ENCODE measurements around the gene FAM20C. TPM values are rescaled to one million over a fixed set of nuclear protein-coding genes. Genes with fewer than 3 reads are reported as not detected.

The FAM20C gene
- total and polyA plus RNA-seq, 7 donors, result 3.0 to 51.3 (median 21.0) TPM

GRCh38 chr7:284762-285722 is 92.7 kb downstream of the FAM20C start:
- Histone ChIP-seq H3K4me1 (peaks cover 0 to 11% (median 7%) of the 10 kb centered on the region in 4 donors), H3K4me3 (no peak overlapping the region), H3K9me3 (no peaks in the 10 kb centered on the region), H3K27ac (peak overlapping the region in 1 of 4 donors; percentile 7), H3K27me3 (peaks cover 15 to 55% (median 17%) of the 10 kb centered on the region in 3 donors), H3K36me3 (no peaks in the 10 kb centered on the region)
- intact Hi-C loops (cut with DNase I), result no loop called here
- WGBS, 2 donors, result 13 to 64% methylated on average over 37 of the region's 37 CpGs
- TF ChIP-seq POLR2AphosphoS5 (IDR thresholded peaks at IDR 0.05) (no peak), EP300 (IDR thresholded peaks at IDR 0.05) (no peak), CTCF (IDR thresholded peaks at IDR 0.05) (no peak), POLR2A (IDR thresholded peaks at IDR 0.05) (no peak)
- peak; percentile 47 for DNase-seq

DNA sequence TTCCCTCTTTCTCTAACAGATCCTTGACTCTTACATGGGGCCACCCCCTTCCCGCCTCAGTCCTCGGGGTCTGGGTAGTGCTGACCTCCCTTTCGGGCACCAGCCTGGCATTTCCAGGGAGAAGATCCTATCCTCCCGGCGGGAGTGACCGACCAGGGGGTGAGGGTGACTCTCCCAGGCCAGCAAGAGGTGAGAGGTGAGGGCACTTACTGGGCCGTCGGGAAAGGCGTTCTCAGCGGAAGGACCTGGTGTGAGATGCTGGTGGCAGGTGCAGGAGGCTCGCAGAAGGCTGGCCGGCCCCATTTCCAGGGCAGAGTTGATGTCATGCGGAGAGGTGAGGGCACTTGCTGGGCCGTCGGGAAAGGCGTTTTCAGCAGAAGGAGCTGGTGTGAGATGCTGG is 93.4 kb downstream of the FAM20C start:
- TF ChIP-seq EP300 (IDR thresholded peaks at IDR 0.05) (no peak), POLR2AphosphoS5 (IDR thresholded peaks at IDR 0.05) (no peak), POLR2A (IDR thresholded peaks at IDR 0.05) (no peak), CTCF (IDR thresholded peaks at IDR 0.05) (no peak)
- Histone ChIP-seq H3K4me1 (peaks cover 0 to 17% (median 13%) of the 10 kb centered on the region in 4 donors), H3K4me3 (no peak overlapping the region), H3K27me3 (peaks cover 22 to 60% (median 24%) of the 10 kb centered on the region in 3 donors), H3K27ac (no peak overlapping the region), H3K9me3 (no peaks in the 10 kb centered on the region), H3K36me3 (no peaks in the 10 kb centered on the region)
- 16 to 61% methylated on average over 16 of the region's 16 CpGs for WGBS, 2 donors
- intact Hi-C loops (cut with DNase I), result no loop called here
- DNase-seq, result peak; percentile 47

GRCh38 chr7:286266-286665 is 93.9 kb downstream of the FAM20C start:
- no peak overlapping the region for H3K4me3 ChIP-seq
- no peaks in the 10 kb centered on the region for H3K36me3 ChIP-seq
- no peaks in the 10 kb centered on the region for H3K9me3 ChIP-seq
- TF ChIP-seq POLR2A (IDR thresholded peaks at IDR 0.05) (no peak), POLR2AphosphoS5 (IDR thresholded peaks at IDR 0.05) (no peak), CTCF (IDR thresholded peaks at IDR 0.05) (no peak), EP300 (IDR thresholded peaks at IDR 0.05) (no peak)
- peaks cover 0 to 19% (median 16%) of the 10 kb centered on the region in 4 donors for H3K4me1 ChIP-seq
- 88 to 89% methylated on average over 18 of the region's 18 CpGs for WGBS, 2 donors
- peak; percentile 55 for DNase-seq
- H3K27me3 ChIP-seq, result peaks cover 28 to 66% (median 29%) of the 10 kb centered on the region in 3 donors
- H3K27ac ChIP-seq, result no peak overlapping the region
- intact Hi-C loops (cut with DNase I), result no loop called here

- no peaks in the 10 kb centered on the region for H3K9me3 ChIP-seq
- TF ChIP-seq CTCF (IDR thresholded peaks at IDR 0.05) (no peak), EP300 (IDR thresholded peaks at IDR 0.05) (no peak), POLR2AphosphoS5 (IDR thresholded peaks at IDR 0.05) (no peak), POLR2A (IDR thresholded peaks at IDR 0.05) (no peak)
- DNase-seq, result peak; percentile 60
- H3K27ac ChIP-seq, result no peak overlapping the region
- H3K4me3 ChIP-seq, result no peak overlapping the region
- H3K4me1 ChIP-seq, result peaks cover 0 to 19% (median 16%) of the 10 kb centered on the region in 4 donors
- peaks cover 32 to 85% (median 49%) of the 10 kb centered on the region in 3 donors for H3K27me3 ChIP-seq
- intact Hi-C loops (cut with DNase I), result no loop called here
- 81 to 91% methylated on average over 14 of the region's 14 CpGs for WGBS, 2 donors
- H3K36me3 ChIP-seq, result no peaks in the 10 kb centered on the region
Observed at GRCh38 chr7:288671-289101, 96.3 kb downstream of the FAM20C start.
